HG03103 (cell line): ENCODE data around the gene CCDC136.

Experiments used
- ATAC-seq: cut with Tn5 transposase; IDR thresholded peaks from one replicate; pipeline ENCODE4 v1.9.1; 2021; ENCODE audit warnings: low read depth; ENCODE audit not compliant: unreplicated experiment

The CCDC136 gene

GRCh38 chr7:128801667-128802418 lies 10.1 kb downstream of the CCDC136 start:
- ATAC-seq, result no peak

GRCh38 chr7:128804484-128804883 lies 12.7 kb downstream of the CCDC136 start:
- no peak for ATAC-seq

GRCh38 chr7:128805225-128805624 lies 13.5 kb downstream of the CCDC136 start:
- no peak for ATAC-seq

- no peak for ATAC-seq
Observed at GRCh38 chr7:128807191-128807590, 15.4 kb downstream of the CCDC136 start.

- no peak for ATAC-seq
Observed at GRCh38 chr7:128809363-128809762, 17.6 kb downstream of the CCDC136 start.

GRCh38 chr7:128810473-128810872 lies 18.7 kb downstream of the CCDC136 start:
- no peak for ATAC-seq

GRCh38 chr7:128810997-128811396 lies 19.2 kb downstream of the CCDC136 start:
- no peak for ATAC-seq

GRCh38 chr7:128811631-128812430 lies 20.1 kb downstream of the CCDC136 start:
- ATAC-seq, result no peak

GRCh38 chr7:128812514-128813168 lies 20.9 kb downstream of the CCDC136 start:
- ATAC-seq, result no peak

GRCh38 chr7:128814499-128814898 lies 22.7 kb downstream of the CCDC136 start:
- no peak for ATAC-seq

- ATAC-seq, result no peak
Observed at GRCh38 chr7:128815289-128815942, 23.6 kb downstream of the CCDC136 start.

GRCh38 chr7:128818694-128819093 lies 26.9 kb downstream of the CCDC136 start:
- ATAC-seq, result no peak

GRCh38 chr7:128821724-128822123 lies 30.0 kb downstream of the CCDC136 start:
- no peak for ATAC-seq

- no peak for ATAC-seq
Observed at GRCh38 chr7:128826512-128826911, 34.7 kb downstream of the CCDC136 start.

GRCh38 chr7:128826916-128827247 lies 35.1 kb downstream of the CCDC136 start:
- no peak for ATAC-seq

GRCh38 chr7:128827248-128827958 lies 35.6 kb downstream of the CCDC136 start:
- no peak for ATAC-seq

GRCh38 chr7:128827971-128828711 lies 36.4 kb downstream of the CCDC136 start:
- ATAC-seq, result no peak

- no peak for ATAC-seq
Observed at GRCh38 chr7:128829391-128830166, 37.8 kb downstream of the CCDC136 start.
